Lower leg skin (tissue), 3 donors: ENCODE results near the gene EFCAB12.

Experiments used
- CTCF ChIP-seq, 3 donors: fragments of 450-650 bp; IDR thresholded peaks; one replicate each; pipeline ENCODE4 v1.5.1; 2016; ENCODE audit warnings: antibody characterized with exemption in 3 of 3, mild to moderate bottlenecking in 3 of 3, moderate library complexity in 2 of 3
- POLR2A ChIP-seq, 2 donors: fragments of 450-650 bp; IDR thresholded peaks; one replicate each; pipeline ENCODE4 v1.6.1; 2016 to 2017; ENCODE audit warnings: antibody characterized with exemption in 2 of 2, mild to moderate bottlenecking in 1 of 2, moderate library complexity in 1 of 2

- TF ChIP-seq CTCF (IDR thresholded peaks at IDR 0.05), result no peak
- TF ChIP-seq POLR2A (IDR thresholded peaks at IDR 0.05), result no peak
Measured at GRCh38 chr3:129474984-129475804, 46.8 kb upstream of the EFCAB12 start.
